GM12891 (cell line): ENCODE data around the gene PCNX1.

Experiments
- DNase-seq: peaks from one replicate; pipeline ENCODE4 v3.0.0; 2011; ENCODE audit warnings: low spot score; ENCODE audit not compliant: insufficient read length
- FAIRE-seq: peaks from 2 replicates; lab custom pipeline; 2011; peaks lifted over from hg19 to GRCh38; lab: Jason Lieb, UNC
- PAX5 ChIP-seq: IDR thresholded peaks from 2 replicates; pipeline ENCODE4 v1.6.1; 2011; ENCODE audit warnings: low read length, moderate library complexity, mild to moderate bottlenecking; ENCODE audit not compliant: insufficient read depth, severe bottlenecking
- POLR2A ChIP-seq: IDR thresholded peaks from 2 replicates; pipeline ENCODE4 v1.6.1; 2011; ENCODE audit warnings: low read depth, low read length, control low read depth
- POLR2AphosphoS5 ChIP-seq: IDR thresholded peaks from 2 replicates; pipeline ENCODE4 v1.6.1; 2011; ENCODE audit warnings: low read depth, low read length, control low read depth
- POU2F2 ChIP-seq: IDR thresholded peaks from 2 replicates; pipeline ENCODE4 v1.6.1; 2011; ENCODE audit warnings: low read depth, mild to moderate bottlenecking, control low read depth, low read length, moderate library complexity
- SPI1 ChIP-seq: IDR thresholded peaks from 2 replicates; pipeline ENCODE4 v1.6.1; 2011; ENCODE audit warnings: low read depth, low read length, control low read depth
- TAF1 ChIP-seq: IDR thresholded peaks from 2 replicates; pipeline ENCODE4 v1.6.1; 2011; ENCODE audit warnings: low read depth, low read length, control low read depth

The PCNX1 gene

DNA sequence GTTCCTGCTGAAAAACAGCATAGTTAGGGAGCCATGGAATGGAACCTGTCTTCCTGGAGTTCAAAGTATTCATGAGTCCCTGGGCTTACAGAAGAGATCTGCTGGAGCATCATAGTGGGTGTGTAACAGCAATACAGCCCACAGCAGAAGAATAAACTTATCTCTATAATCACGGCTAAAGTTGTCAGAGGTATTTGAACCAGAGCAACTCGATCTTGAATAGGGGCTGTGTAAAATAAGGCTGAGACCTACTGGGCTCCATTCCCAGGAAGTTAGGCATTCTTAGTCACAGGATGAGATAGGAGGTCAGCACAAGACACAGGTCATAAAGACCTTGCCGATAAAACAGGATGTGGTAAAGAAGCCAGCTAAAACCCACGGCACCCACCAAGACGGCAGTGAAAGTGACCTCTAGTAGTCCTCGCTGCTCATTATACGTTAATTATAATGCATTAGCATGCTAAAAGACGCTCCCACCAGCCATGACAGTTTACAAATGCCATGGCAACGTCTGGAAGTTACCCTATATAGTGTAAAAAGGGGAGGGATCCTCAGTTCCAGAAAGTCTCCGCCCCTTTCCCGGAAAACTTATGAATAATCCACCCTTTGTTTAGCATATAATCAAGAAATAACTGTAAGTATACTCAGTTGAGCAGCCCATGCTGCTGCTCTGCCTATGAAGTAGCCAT, 223.4 kb downstream of the PCNX1 start:
- DNase-seq = no peak
- no peak for TF ChIP-seq POU2F2
- 0 out of 2 replicates have a peak, but pooled peaks have one; percentile 8 for TF ChIP-seq SPI1
- TF ChIP-seq PAX5 = no peak
- no peak for TF ChIP-seq POLR2A
- no peak for TF ChIP-seq TAF1
- no peak for FAIRE-seq

- no peak for TF ChIP-seq PAX5
- TF ChIP-seq POU2F2 = no peak
- TF ChIP-seq POLR2A = no peak
- TF ChIP-seq TAF1 = no peak
- TF ChIP-seq POLR2AphosphoS5 = no peak
- FAIRE-seq (no peak), DNase-seq (no peak)
Observed at GRCh38 chr14:71133296-71133695, 226.0 kb downstream of the PCNX1 start.

- no peak for FAIRE-seq
- DNase-seq = no peak
- TF ChIP-seq POLR2AphosphoS5 (no peak), TAF1 (no peak), PAX5 (no peak), SPI1 (no peak), POU2F2 (no peak), POLR2A (no peak)
Observed at GRCh38 chr14:71135496-71135895, 228.2 kb downstream of the PCNX1 start.

DNA sequence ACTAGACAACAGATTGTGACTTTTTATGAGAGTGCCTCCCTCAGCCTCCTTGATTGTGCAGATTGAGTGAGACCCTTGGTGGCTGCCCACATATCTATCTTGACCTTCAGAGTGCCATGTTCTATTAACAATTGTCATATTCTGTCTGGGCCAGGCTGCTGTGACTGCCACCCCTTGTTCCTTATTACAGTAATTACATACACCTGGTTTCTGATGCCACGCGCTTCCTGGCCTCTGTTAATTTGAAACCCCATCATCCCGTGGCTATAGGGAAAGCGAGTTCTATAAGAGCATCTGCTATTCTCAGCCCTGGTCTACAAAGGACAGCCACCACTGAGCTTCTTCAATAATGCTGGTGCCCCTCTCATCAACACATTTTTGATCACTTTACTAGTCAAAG, 228.7 kb downstream of the PCNX1 start:
- TF ChIP-seq SPI1 (no peak), POLR2A (no peak), POLR2AphosphoS5 (no peak), POU2F2 (no peak), TAF1 (no peak), PAX5 (no peak)
- DNase-seq (no peak), FAIRE-seq (no peak)

- TF ChIP-seq PAX5 (no peak), TAF1 (no peak), POU2F2 (no peak), POLR2A (no peak), SPI1 (no peak), POLR2AphosphoS5 (no peak)
- FAIRE-seq = no peak
- no peak for DNase-seq
Observed at GRCh38 chr14:71136386-71137060, 229.3 kb downstream of the PCNX1 start.

GRCh38 chr14:71137536-71138447, 230.5 kb downstream of the PCNX1 start:
- TF ChIP-seq PAX5 (no peak), TAF1 (no peak), POLR2A (no peak), POU2F2 (no peak), SPI1 (no peak), POLR2AphosphoS5 (no peak)
- DNase-seq = no peak
- no peak for FAIRE-seq

DNA sequence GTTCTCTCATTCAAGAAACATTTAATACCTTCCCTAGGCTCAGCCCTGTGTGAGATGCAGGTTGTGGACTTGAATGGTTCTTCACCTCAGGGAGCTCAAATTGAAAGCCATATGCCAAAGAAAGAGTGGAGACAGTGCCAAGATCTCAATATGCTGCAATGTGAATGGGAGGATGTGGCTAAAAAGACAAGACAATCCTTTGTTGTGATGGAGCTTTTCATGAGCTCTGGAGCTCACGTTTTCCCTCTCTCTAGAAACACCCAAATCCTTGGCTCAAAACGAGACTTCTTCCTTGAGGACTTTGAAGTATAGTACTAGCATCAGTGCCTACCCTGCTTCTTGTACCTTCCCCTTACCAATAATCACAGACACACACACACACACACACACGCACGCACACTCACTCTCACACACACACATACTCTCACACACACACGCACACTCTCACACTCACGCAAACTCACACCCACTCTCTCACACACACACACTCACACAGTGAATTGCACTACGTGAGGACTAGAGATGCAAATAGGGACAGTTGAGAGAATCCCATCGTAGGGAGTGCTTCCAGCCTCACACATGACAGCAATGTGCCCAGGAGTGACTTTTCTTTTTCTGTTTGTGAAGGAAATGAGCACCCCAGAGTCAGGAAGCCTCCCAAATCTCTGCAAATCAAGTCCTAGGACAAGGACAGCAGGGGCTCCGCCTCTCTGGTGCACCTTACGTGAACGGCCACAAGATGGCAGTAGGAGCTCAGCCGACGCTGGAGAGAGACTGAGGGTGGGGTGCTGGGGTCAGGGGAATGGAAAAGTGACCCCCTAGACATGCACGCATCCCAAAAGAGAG, 231.4 kb downstream of the PCNX1 start:
- TF ChIP-seq TAF1 = no peak
- TF ChIP-seq POLR2A = no peak
- no peak for TF ChIP-seq SPI1
- TF ChIP-seq POU2F2 = no peak
- TF ChIP-seq POLR2AphosphoS5 = no peak
- TF ChIP-seq PAX5 = no peak
- DNase-seq = peak; percentile 60
- peak; percentile 94 for FAIRE-seq

DNA sequence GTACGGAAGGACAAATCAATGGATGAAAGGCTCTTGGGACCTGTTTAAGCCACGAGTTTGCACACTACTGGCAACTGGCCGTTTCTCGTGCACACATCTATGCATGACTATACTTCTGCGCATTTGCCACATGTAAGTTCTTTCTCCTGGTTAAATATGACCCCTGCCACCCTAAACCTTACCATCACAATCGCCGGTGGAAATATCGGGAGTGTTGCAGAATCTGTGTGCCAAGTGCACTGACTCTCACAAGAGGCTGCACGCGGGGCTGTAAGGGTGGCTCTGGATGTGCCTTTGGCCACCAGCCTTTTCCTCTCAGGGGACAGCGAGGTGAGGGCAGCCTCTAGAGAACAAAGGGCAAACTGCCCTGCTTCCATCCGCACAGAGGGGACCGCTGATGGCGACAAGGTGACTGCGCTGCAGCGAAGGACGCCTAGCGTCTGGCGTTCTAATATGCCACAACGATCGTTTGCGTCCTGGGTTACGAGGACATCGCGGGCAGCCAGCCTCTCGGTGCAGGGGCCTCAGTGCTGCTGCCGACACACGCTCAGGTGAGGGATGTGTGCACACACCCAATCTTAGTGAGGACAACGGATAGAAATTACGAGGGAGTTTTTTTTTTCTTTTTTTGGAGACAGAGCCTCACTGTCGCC, 232.2 kb downstream of the PCNX1 start:
- no peak for DNase-seq
- FAIRE-seq = no peak
- no peak for TF ChIP-seq POLR2AphosphoS5
- no peak for TF ChIP-seq PAX5
- TF ChIP-seq POLR2A = no peak
